Kidney tubule cell (primary cell): Measurements from ENCODE around the gene GAP43.

ENCODE experiments used
- DNase-seq: peaks from one replicate; pipeline ENCODE4 v3.0.0-alpha.2; 2018; ENCODE audit warnings: low spot score

GAP43 gene

GRCh38 chr3:115766587-115767482 lies 143.5 kb downstream of the GAP43 start:
- no peak for DNase-seq

- DNase-seq, result no peak
These were observed 145.4 kb downstream of the GAP43 start for GRCh38 chr3:115768661-115769060.
